ENCODE data around the gene EIF3A. TPM values are rescaled to one million over a fixed set of nuclear protein-coding genes. Genes with fewer than 3 reads are reported as not detected.

EIF3A gene
- polyA plus RNA-seq, 1 donor from 2014 or later, result 38.6 TPM

GRCh38 chr10:119049361-119049760 lies 31.3 kb downstream of the EIF3A start:
- Histone ChIP-seq H3K27me3 (ENCODE audit: insufficient read depth, low read depth, low read length) (no peaks in the 10 kb centered on the region), H3K9ac (ENCODE audit: low read length) (no peak overlapping the region), H3K36me3 (ENCODE audit: insufficient read depth, low read length) (peaks cover 4% of the 10 kb centered on the region), H2AFZ (ENCODE audit: low read depth, low read length) (no peak overlapping the region), H4K20me1 (ENCODE audit: insufficient read depth) (no peaks in the 10 kb centered on the region), H3K9me2 (ENCODE audit: insufficient read depth, low read length) (no peaks in the 10 kb centered on the region), H3K79me2 (replicated peaks; ENCODE audit: insufficient read depth, low read length) (peaks cover 5% of the 10 kb centered on the region), H3K27ac (ENCODE audit: low read length) (no peak overlapping the region), H3K4me2 (ENCODE audit: low read length) (no peak overlapping the region), H3K9me3 (ENCODE audit: low read length) (no peaks in the 10 kb centered on the region), H3K4me3 (ENCODE audit: low read length) (no peak overlapping the region), H3F3A (ENCODE audit: insufficient read depth, low read length, poor library complexity, severe bottlenecking) (no peaks in the 10 kb centered on the region)
- TF ChIP-seq, protein P1, sequence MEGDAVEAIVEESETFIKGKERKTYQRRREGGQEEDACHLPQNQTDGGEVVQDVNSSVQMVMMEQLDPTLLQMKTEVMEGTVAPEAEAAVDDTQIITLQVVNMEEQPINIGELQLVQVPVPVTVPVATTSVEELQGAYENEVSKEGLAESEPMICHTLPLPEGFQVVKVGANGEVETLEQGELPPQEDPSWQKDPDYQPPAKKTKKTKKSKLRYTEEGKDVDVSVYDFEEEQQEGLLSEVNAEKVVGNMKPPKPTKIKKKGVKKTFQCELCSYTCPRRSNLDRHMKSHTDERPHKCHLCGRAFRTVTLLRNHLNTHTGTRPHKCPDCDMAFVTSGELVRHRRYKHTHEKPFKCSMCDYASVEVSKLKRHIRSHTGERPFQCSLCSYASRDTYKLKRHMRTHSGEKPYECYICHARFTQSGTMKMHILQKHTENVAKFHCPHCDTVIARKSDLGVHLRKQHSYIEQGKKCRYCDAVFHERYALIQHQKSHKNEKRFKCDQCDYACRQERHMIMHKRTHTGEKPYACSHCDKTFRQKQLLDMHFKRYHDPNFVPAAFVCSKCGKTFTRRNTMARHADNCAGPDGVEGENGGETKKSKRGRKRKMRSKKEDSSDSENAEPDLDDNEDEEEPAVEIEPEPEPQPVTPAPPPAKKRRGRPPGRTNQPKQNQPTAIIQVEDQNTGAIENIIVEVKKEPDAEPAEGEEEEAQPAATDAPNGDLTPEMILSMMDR (IDR thresholded peaks at IDR 0.05; ENCODE audit: poor library complexity, severe bottlenecking), result no peak
- TF ChIP-seq EZH2 (IDR thresholded peaks at IDR 0.05; ENCODE audit: borderline replicate concordance, insufficient read depth, low read length, poor library complexity, severe bottlenecking) (no peak), MXI1 (conservative IDR thresholded peaks at IDR 0.05; ENCODE audit: poor library complexity, severe bottlenecking) (no peak), POLR2AphosphoS5 (IDR thresholded peaks at IDR 0.05) (no peak), RAD21 (conservative IDR thresholded peaks at IDR 0.05) (no peak)

GRCh38 chr10:119045561-119045960 lies 35.1 kb downstream of the EIF3A start:
- Histone ChIP-seq H3K9me3 (ENCODE audit: low read length) (no peaks in the 10 kb centered on the region), H4K20me1 (ENCODE audit: insufficient read depth) (no peaks in the 10 kb centered on the region), H3K79me2 (replicated peaks; ENCODE audit: insufficient read depth, low read length) (peaks cover 5% of the 10 kb centered on the region)

More at GRCh38 chr10:119045561-119045960, 35.1 kb downstream of the EIF3A start:
- Histone ChIP-seq H3K36me3 (ENCODE audit: insufficient read depth, low read length) (peaks cover 2% of the 10 kb centered on the region), H3K9me2 (ENCODE audit: insufficient read depth, low read length) (no peaks in the 10 kb centered on the region), H3K27ac (ENCODE audit: low read length) (no peak overlapping the region), H2AFZ (ENCODE audit: low read depth, low read length) (no peak overlapping the region), H3K4me2 (ENCODE audit: low read length) (no peak overlapping the region), H3K4me3 (ENCODE audit: low read length) (no peak overlapping the region), H3K27me3 (ENCODE audit: insufficient read depth, low read depth, low read length) (no peaks in the 10 kb centered on the region), H3F3A (ENCODE audit: insufficient read depth, low read length, poor library complexity, severe bottlenecking) (no peaks in the 10 kb centered on the region), H3K9ac (ENCODE audit: low read length) (no peak overlapping the region)
- TF ChIP-seq POLR2AphosphoS5 (IDR thresholded peaks at IDR 0.05), result no peak
- no peak for TF ChIP-seq SMC3 (conservative IDR thresholded peaks at IDR 0.05; ENCODE audit: poor library complexity)
- TF ChIP-seq EZH2 (IDR thresholded peaks at IDR 0.05; ENCODE audit: borderline replicate concordance, insufficient read depth, low read length, poor library complexity, severe bottlenecking), result no peak
- no peak for TF ChIP-seq REST (IDR thresholded peaks at IDR 0.05; ENCODE audit: borderline replicate concordance)
